ENCODE measurements around the gene TRRAP. TPM values are rescaled to one million over a fixed set of nuclear protein-coding genes. Genes with fewer than 3 reads are reported as not detected.

TRRAP gene
- polyA plus RNA-seq, 6 donors from 2014 or later: 0.09 to 7.1 (median 3.1) TPM

GRCh38 chr7:98884416-98884815, 6.1 kb downstream of the TRRAP start:
- Mint-ChIP-seq H3K4me1 (peaks cover 6 to 38% (median 25%) of the 10 kb centered on the region in 3 donors), H3K9me3 (no peaks in the 10 kb centered on the region), H3K27me3 (no peaks in the 10 kb centered on the region), H3K27ac (no peak overlapping the region), H3K4me3 (no peak overlapping the region), H3K36me3 (peaks cover 4 to 10% of the 10 kb centered on the region in 2 donors)
- DNase-seq: no peak
- no peak for ATAC-seq (ENCODE audit: low read depth in 2 of 2)

GRCh38 chr7:98887038-98887437, 8.7 kb downstream of the TRRAP start:
- Mint-ChIP-seq H3K9me3 (no peaks in the 10 kb centered on the region), H3K4me3 (no peak overlapping the region), H3K27me3 (no peaks in the 10 kb centered on the region), H3K27ac (no peak overlapping the region), H3K4me1 (peaks cover 6 to 20% (median 18%) of the 10 kb centered on the region in 3 donors), H3K36me3 (peaks cover 8 to 15% of the 10 kb centered on the region in 2 donors)
- DNase-seq: no peak
- ATAC-seq (ENCODE audit: low read depth in 2 of 2): no peak

- H3K36me3 Mint-ChIP-seq: peaks cover 18 to 36% of the 10 kb centered on the region in 2 donors
- ATAC-seq (ENCODE audit: low read depth in 2 of 2) (no peak), DNase-seq (no peak)
- H3K9me3 Mint-ChIP-seq: no peaks in the 10 kb centered on the region
- no peak overlapping the region for H3K4me3 Mint-ChIP-seq
- peaks cover 3 to 13% (median 6%) of the 10 kb centered on the region in 3 donors for H3K4me1 Mint-ChIP-seq
- no peaks in the 10 kb centered on the region for H3K27me3 Mint-ChIP-seq
- H3K27ac Mint-ChIP-seq: no peak overlapping the region
Measured at GRCh38 chr7:98892609-98893008, 14.3 kb downstream of the TRRAP start.

GRCh38 chr7:98899816-98900215, 21.5 kb downstream of the TRRAP start:
- no peak overlapping the region for H3K27ac Mint-ChIP-seq
- H3K4me1 Mint-ChIP-seq: peaks cover 0 to 5% (median 0%) of the 10 kb centered on the region in 3 donors
- no peak overlapping the region for H3K4me3 Mint-ChIP-seq
- no peaks in the 10 kb centered on the region for H3K9me3 Mint-ChIP-seq
- no peak for DNase-seq
- peaks cover 49 to 50% of the 10 kb centered on the region in 2 donors for H3K36me3 Mint-ChIP-seq
- H3K27me3 Mint-ChIP-seq: no peaks in the 10 kb centered on the region
- ATAC-seq (ENCODE audit: low read depth in 2 of 2): no peak

- no peak for ATAC-seq (ENCODE audit: low read depth in 2 of 2)
- no peaks in the 10 kb centered on the region for H3K27me3 Mint-ChIP-seq
- no peak for DNase-seq
- peaks cover 0 to under 1% (median 0%) of the 10 kb centered on the region in 3 donors for H3K4me1 Mint-ChIP-seq
- H3K9me3 Mint-ChIP-seq: no peaks in the 10 kb centered on the region
- H3K36me3 Mint-ChIP-seq: peaks cover 51 to 52% of the 10 kb centered on the region in 2 donors
- H3K4me3 Mint-ChIP-seq: no peak overlapping the region
- H3K27ac Mint-ChIP-seq: no peak overlapping the region
Measured at GRCh38 chr7:98900815-98901214, 22.5 kb downstream of the TRRAP start.

- DNase-seq: no peak
- no peaks in the 10 kb centered on the region for H3K4me1 Mint-ChIP-seq
- H3K36me3 Mint-ChIP-seq: peaks cover 46% of the 10 kb centered on the region in 2 donors
- no peak overlapping the region for H3K27ac Mint-ChIP-seq
- H3K4me3 Mint-ChIP-seq: no peak overlapping the region
- H3K9me3 Mint-ChIP-seq: no peaks in the 10 kb centered on the region
- no peaks in the 10 kb centered on the region for H3K27me3 Mint-ChIP-seq
- no peak for ATAC-seq (ENCODE audit: low read depth in 2 of 2)
Measured at GRCh38 chr7:98902523-98902922, 24.2 kb downstream of the TRRAP start.

- Mint-ChIP-seq H3K27me3 (no peaks in the 10 kb centered on the region), H3K27ac (peak overlapping the region in 1 of 6 donors; percentile 60), H3K4me1 (peaks cover 0 to 4% (median 0%) of the 10 kb centered on the region in 3 donors), H3K4me3 (no peak overlapping the region), H3K36me3 (peaks cover 44 to 50% of the 10 kb centered on the region in 2 donors), H3K9me3 (no peaks in the 10 kb centered on the region)
- DNase-seq: no peak
- no peak for ATAC-seq (ENCODE audit: low read depth in 2 of 2)
Measured at GRCh38 chr7:98903246-98903645, 24.9 kb downstream of the TRRAP start.

GRCh38 chr7:98907570-98907969, 29.2 kb downstream of the TRRAP start:
- no peaks in the 10 kb centered on the region for H3K9me3 Mint-ChIP-seq
- H3K36me3 Mint-ChIP-seq: peaks cover 30 to 37% of the 10 kb centered on the region in 2 donors
- DNase-seq: no peak
- peaks cover 0 to 4% (median 0%) of the 10 kb centered on the region in 3 donors for H3K4me1 Mint-ChIP-seq
- H3K27ac Mint-ChIP-seq: peak overlapping the region in 2 of 6 donors; percentile 28 to 54
- ATAC-seq (ENCODE audit: low read depth in 2 of 2): no peak
- H3K4me3 Mint-ChIP-seq: no peak overlapping the region
- no peaks in the 10 kb centered on the region for H3K27me3 Mint-ChIP-seq

GRCh38 chr7:98908585-98908984, 30.3 kb downstream of the TRRAP start:
- Mint-ChIP-seq H3K4me1 (peaks cover 0 to 4% (median 0%) of the 10 kb centered on the region in 3 donors), H3K9me3 (no peaks in the 10 kb centered on the region), H3K4me3 (no peak overlapping the region), H3K27ac (no peak overlapping the region), H3K27me3 (no peaks in the 10 kb centered on the region), H3K36me3 (peaks cover 29 to 33% of the 10 kb centered on the region in 2 donors)
- no peak for ATAC-seq (ENCODE audit: low read depth in 2 of 2)
- no peak for DNase-seq

GRCh38 chr7:98909487-98909886, 31.2 kb downstream of the TRRAP start:
- ATAC-seq (ENCODE audit: low read depth in 2 of 2) (no peak), DNase-seq (no peak)
- Mint-ChIP-seq H3K4me1 (peaks cover 0 to 4% (median 0%) of the 10 kb centered on the region in 3 donors), H3K27me3 (no peaks in the 10 kb centered on the region), H3K9me3 (no peaks in the 10 kb centered on the region), H3K36me3 (peaks cover 23 to 34% of the 10 kb centered on the region in 2 donors), H3K27ac (no peak overlapping the region), H3K4me3 (no peak overlapping the region)

GRCh38 chr7:98910427-98910826, 32.1 kb downstream of the TRRAP start:
- Mint-ChIP-seq H3K27ac (peak overlapping the region in 1 of 6 donors; percentile 76), H3K9me3 (no peaks in the 10 kb centered on the region), H3K4me1 (peaks cover 0 to 4% (median 0%) of the 10 kb centered on the region in 3 donors), H3K27me3 (no peaks in the 10 kb centered on the region), H3K4me3 (no peak overlapping the region), H3K36me3 (peaks cover 14 to 27% of the 10 kb centered on the region in 2 donors)
- ATAC-seq (ENCODE audit: low read depth in 2 of 2): no peak
- no peak for DNase-seq

GRCh38 chr7:98911916-98912315, 33.6 kb downstream of the TRRAP start:
- no peak for DNase-seq
- H3K36me3 Mint-ChIP-seq: peaks cover 14 to 30% of the 10 kb centered on the region in 2 donors
- no peak overlapping the region for H3K27ac Mint-ChIP-seq
- H3K27me3 Mint-ChIP-seq: no peaks in the 10 kb centered on the region
- peaks cover 0 to 4% (median 0%) of the 10 kb centered on the region in 3 donors for H3K4me1 Mint-ChIP-seq
- no peaks in the 10 kb centered on the region for H3K9me3 Mint-ChIP-seq
- no peak overlapping the region for H3K4me3 Mint-ChIP-seq
- no peak for ATAC-seq (ENCODE audit: low read depth in 2 of 2)

- DNase-seq (no peak), ATAC-seq (ENCODE audit: low read depth in 2 of 2) (no peak)
- no peaks in the 10 kb centered on the region for H3K27me3 Mint-ChIP-seq
- peaks cover 14 to 33% of the 10 kb centered on the region in 2 donors for H3K36me3 Mint-ChIP-seq
- peaks cover 0 to 1% (median 0%) of the 10 kb centered on the region in 3 donors for H3K4me1 Mint-ChIP-seq
- H3K27ac Mint-ChIP-seq: peak overlapping the region in 1 of 6 donors; percentile 56
- H3K9me3 Mint-ChIP-seq: no peaks in the 10 kb centered on the region
- H3K4me3 Mint-ChIP-seq: no peak overlapping the region
Measured at GRCh38 chr7:98913026-98913425, 34.7 kb downstream of the TRRAP start.

- no peak for DNase-seq
- H3K36me3 Mint-ChIP-seq: peaks cover 15 to 28% of the 10 kb centered on the region in 2 donors
- H3K4me1 Mint-ChIP-seq: no peaks in the 10 kb centered on the region
- no peak for ATAC-seq (ENCODE audit: low read depth in 2 of 2)
- H3K4me3 Mint-ChIP-seq: no peak overlapping the region
- no peaks in the 10 kb centered on the region for H3K27me3 Mint-ChIP-seq
- no peaks in the 10 kb centered on the region for H3K9me3 Mint-ChIP-seq
- no peak overlapping the region for H3K27ac Mint-ChIP-seq
Measured at GRCh38 chr7:98913612-98914011, 35.3 kb downstream of the TRRAP start.

GRCh38 chr7:98917331-98917730, 39.0 kb downstream of the TRRAP start:
- H3K27ac Mint-ChIP-seq: no peak overlapping the region
- H3K4me1 Mint-ChIP-seq: peaks cover 0 to 2% (median 0%) of the 10 kb centered on the region in 3 donors
- H3K27me3 Mint-ChIP-seq: no peaks in the 10 kb centered on the region
- ATAC-seq (ENCODE audit: low read depth in 2 of 2): no peak
- H3K36me3 Mint-ChIP-seq: peaks cover 24 to 28% of the 10 kb centered on the region in 2 donors
- no peak overlapping the region for H3K4me3 Mint-ChIP-seq
- DNase-seq: no peak
- no peaks in the 10 kb centered on the region for H3K9me3 Mint-ChIP-seq

Measured in naive B cell (primary cell).